GM12878 (cell line): ENCODE data around the gene UVSSA. TPM values are rescaled to one million over a fixed set of nuclear protein-coding genes. Genes with fewer than 3 reads are reported as not detected.

Source experiments
- ATAC-seq: fragments of 200-7000 bp; cut with Tn5 transposase; 3 replicates; pipeline ENCODE4 v1.9.1; 2020; ENCODE audit warnings: mild to moderate bottlenecking, moderate library complexity
- BruUV-seq: library from RNA; stranded (reverse); fragments of 400-500 nt; replicated peaks from 2 replicates; lab custom pipeline; 2021; lab: Mats Ljungman, UMichigan
- CTCF ChIA-PET: fragments of 300-600 bp; sonication (Branson Sonifier 250); formaldehyde crosslinking; extraction: SDS; loops from one replicate; lab custom pipeline; 2021; ENCODE audit warnings: inconsistent platforms; lab: Yijun Ruan, JAX
- POLR2A ChIA-PET: fragments of 350-600 bp; formaldehyde crosslinking; extraction: SDS; loops from one replicate; lab custom pipeline; 2021; ENCODE audit warnings: inconsistent platforms; lab: Charles Lee
- RAD21 ChIA-PET: fragments of 300-600 bp; sonication (Branson Sonifier 250); formaldehyde crosslinking; loops from one replicate; lab custom pipeline; 2023; ENCODE audit warnings: antibody characterized with exemption; ENCODE audit not compliant: unreplicated experiment; lab: Charles Lee
- SMC1A ChIA-PET: fragments of 300-600 bp; sonication (Branson Sonifier 250); formaldehyde crosslinking; loops from one replicate; lab custom pipeline; 2023; ENCODE audit not compliant: unreplicated experiment, uncharacterized antibody; lab: Charles Lee
- DNase-seq: peaks from one replicate; pipeline ENCODE4 v3.0.0-alpha.2; 2011; ENCODE audit warnings: low read depth, low spot score
- FAIRE-seq: peaks from 3 replicates; lab custom pipeline; 2011; peaks lifted over from hg19 to GRCh38; lab: Jason Lieb, UNC
- H2AFZ ChIP-seq: 2 replicates; pipeline ENCODE4 v1.6.0; 2011; ENCODE audit warnings: low read depth, low read length, control low read depth; ENCODE audit not compliant: control insufficient read depth
- H3K27ac ChIP-seq: 2 replicates; pipeline ENCODE4 v1.5.1; 2011; ENCODE audit warnings: control low read depth; ENCODE audit not compliant: control insufficient read depth, insufficient read depth
- H3K27me3 ChIP-seq, 2 experiments: replicated peaks in 1 of 2; 2 replicates each; pipeline versions ENCODE4 v1.6.0 to v1.6.1; 2011; ENCODE audit warnings: low read length in 1 of 2; ENCODE audit not compliant: control insufficient read depth in 2 of 2, insufficient read depth in 2 of 2
- H3K36me3 ChIP-seq, 2 experiments: 2 replicates each; pipeline ENCODE4 v1.5.1; 2011; ENCODE audit warnings: low read length in 1 of 2; ENCODE audit not compliant: control insufficient read depth in 2 of 2, insufficient read depth in 2 of 2
- H3K4me1 ChIP-seq: 2 replicates; pipeline ENCODE4 v1.6.1; 2011; ENCODE audit warnings: mild to moderate bottlenecking, low read length, moderate library complexity, mixed read lengths; ENCODE audit not compliant: control insufficient read depth, insufficient read depth
- H3K4me2 ChIP-seq: 2 replicates; pipeline ENCODE4 v1.6.0; 2011; ENCODE audit warnings: control low read depth; ENCODE audit not compliant: control insufficient read depth, insufficient read depth
- H3K4me3 ChIP-seq: fragments of 200-600 bp; sonication (generic); 2 replicates; pipeline ENCODE4 v1.5.1; 2016
- H3K79me2 ChIP-seq: 2 replicates; pipeline ENCODE4 v1.6.0; 2011; ENCODE audit warnings: low read length; ENCODE audit not compliant: control insufficient read depth, insufficient read depth
- H3K9ac ChIP-seq: 2 replicates; pipeline ENCODE4 v1.8.0; 2011; ENCODE audit warnings: low read length, control low read depth, mixed read lengths; ENCODE audit not compliant: control insufficient read depth, insufficient read depth
- H3K9me3 ChIP-seq: replicated peaks from 3 replicates; pipeline ENCODE4 v1.5.1; 2011; ENCODE audit warnings: mild to moderate bottlenecking, low read length; ENCODE audit not compliant: control insufficient read depth, insufficient read depth
- H4K20me1 ChIP-seq: 2 replicates; pipeline ENCODE4 v1.6.0; 2011; ENCODE audit not compliant: control insufficient read depth, insufficient read depth
- ATF2 ChIP-seq: IDR thresholded peaks from 2 replicates; pipeline ENCODE4 v1.6.1; 2012; ENCODE audit warnings: low read length, inconsistent platforms
- BRCA1 ChIP-seq: IDR thresholded peaks from 2 replicates; pipeline ENCODE4 v1.6.1; 2011; ENCODE audit warnings: low read depth, low read length, improper control_type of control experiment
- E2F8 ChIP-seq: fragments of 450-650 bp; IDR thresholded peaks from 2 replicates; pipeline ENCODE4 v1.6.1; 2018; ENCODE audit warnings: mild to moderate bottlenecking, low read depth, moderate library complexity; ENCODE audit not compliant: partially characterized antibody
- ETV6 ChIP-seq, 2 experiments: fragments of 450-650 bp in 1 of 2; IDR thresholded peaks in 1 of 2; conservative IDR thresholded peaks in 1 of 2; 2 replicates each; pipeline ENCODE4 v1.6.1; 2014; ENCODE audit warnings: antibody characterized with exemption in 1 of 2, borderline replicate concordance in 1 of 2, low read depth in 1 of 2, mild to moderate bottlenecking in 1 of 2, moderate library complexity in 1 of 2
- HDGF ChIP-seq: fragments of 450-650 bp; IDR thresholded peaks from 2 replicates; pipeline ENCODE4 v1.6.1; 2016; ENCODE audit warnings: antibody characterized with exemption
- MYC ChIP-seq: IDR thresholded peaks from 2 replicates; pipeline ENCODE4 v1.6.1; 2011; ENCODE audit warnings: mild to moderate bottlenecking, low read length, moderate library complexity, inconsistent platforms; ENCODE audit not compliant: insufficient read depth, insufficient replicate concordance, insufficient read length, severe bottlenecking
- RCOR1 ChIP-seq: conservative IDR thresholded peaks from 2 replicates; pipeline ENCODE4 v1.6.1; 2012; ENCODE audit warnings: low read depth, low read length, improper control_type of control experiment
- RELA ChIP-seq: fragments of 450-650 bp; IDR thresholded peaks from 2 replicates; pipeline ENCODE4 v1.8.0; 2014; ENCODE audit warnings: borderline replicate concordance; ENCODE audit not compliant: partially characterized antibody
- SIN3A ChIP-seq: IDR thresholded peaks from 2 replicates; pipeline ENCODE4 v1.6.1; 2012; ENCODE audit warnings: low read depth, low read length, improper control_type of control experiment
- SMAD1 ChIP-seq: fragments of 450-650 bp; IDR thresholded peaks from 2 replicates; pipeline ENCODE4 v1.6.1; 2018; ENCODE audit warnings: mild to moderate bottlenecking, low read depth; ENCODE audit not compliant: partially characterized antibody
- STAT3 ChIP-seq: IDR thresholded peaks from 2 replicates; pipeline ENCODE4 v1.6.1; 2011; ENCODE audit warnings: low read depth, low read length, improper control_type of control experiment
- TBL1XR1 ChIP-seq: IDR thresholded peaks from 2 replicates; pipeline ENCODE4 v1.6.1; 2012; ENCODE audit warnings: low read depth, low read length, improper control_type of control experiment
- ZBTB33 ChIP-seq: fragments of 450-650 bp; IDR thresholded peaks from 2 replicates; pipeline ENCODE4 v1.6.1; 2017; ENCODE audit warnings: mild to moderate bottlenecking
- WGBS: methylation state at CpG from one replicate; pipeline ENCODE4 v1.1.6; 2016; ENCODE audit warnings: low lambda C conversion rate; ENCODE audit not compliant: insufficient replicate concordance, insufficient coverage; ENCODE audit errors: missing lambda C conversion rate; 5-methylcytosine and 5-hydroxymethylcytosine counted together
- in situ Hi-C: fragments of 300-500 bp; cut with MboI; formaldehyde crosslinking; loops from 9 replicates; pipeline ENCODE4 v1.14.3; 2018; ENCODE audit warnings: mixed read lengths
- intact Hi-C: fragments of 100-400 bp; cut with micrococcal nuclease; formaldehyde crosslinking; loops from one replicate; pipeline ENCODE4 v1.14.2; 2022; ENCODE audit not compliant: unreplicated experiment
- polyA plus RNA-seq, 11 experiments: library from polyadenylated mRNA; depleted of rRNA in 4 of 11; unstranded in 6 of 11; stranded (reverse) in 5 of 11; fragments of >200 nt; fragmentation: Nextera tagmentation in 4 of 11; fragmentation: Illumina TruSeq in 1 of 11; extraction: Ambion mirVana in 4 of 11; extraction: Trizol in 1 of 11; gene quantifications; 1 replicate in 1 of 11; 2 replicates in 10 of 11; pipeline versions ENCODE4 v1.2.1 to v1.2.3, GENCODE V29; 2011 to 2016; ENCODE audit warnings: inconsistent platforms in 2 of 11, missing spikeins in 2 of 11, low read depth in 1 of 11
- total RNA-seq, 4 experiments: library from RNA; depleted of rRNA in 3 of 4; stranded (reverse); fragments of >200 nt in 3 of 4; fragmentation: Illumina TruSeq in 1 of 4; extraction: Trizol in 1 of 4; gene quantifications; 2 replicates each; pipeline versions ENCODE4 v1.2.1 to v1.2.3, GENCODE V29; 2013 to 2021

UVSSA gene
- total and polyA plus RNA-seq, 10 of the 15 experiments (the other 5 are each of a cell fraction or from before 2014, with no cell fraction given), result 0.34 to 16.8 (median 3.6) TPM

- intact Hi-C loops, result no loop called here
- Histone ChIP-seq H3K27ac (no peak overlapping the region), H3K9me3 (no peaks in the 10 kb centered on the region; the same call in 2 of the 3 replicates), H3K79me2 (no peaks in the 10 kb centered on the region), H3K4me1 (no peaks in the 10 kb centered on the region), H3K4me3 (no peak overlapping the region), H2AFZ (no peak overlapping the region), H3K9ac (no peak overlapping the region), H3K27me3 (no peaks in the 10 kb centered on the region), H3K4me2 (no peak overlapping the region), H3K36me3 (no peaks in the 10 kb centered on the region), H4K20me1 (no peaks in the 10 kb centered on the region)
- RAD21 ChIA-PET, result no interaction called here
- SMC1A ChIA-PET, result no interaction called here
- BruUV-seq, result no TSS peak
- ATAC-seq (no peak), FAIRE-seq (no peak), DNase-seq (no peak)
- POLR2A ChIA-PET, result no interaction called here
- CTCF ChIA-PET, result no interaction called here
- WGBS, result 62% methylated on average over 15 of the region's 16 CpGs
- TF ChIP-seq SMAD1, result no peak
- no peak for TF ChIP-seq STAT3
- TF ChIP-seq TBL1XR1, result no peak
- TF ChIP-seq ATF2, result no peak
- TF ChIP-seq ETV6 (conservative IDR thresholded peaks at IDR 0.05 in 1 of 2, IDR thresholded peaks at IDR 0.05 in 1 of 2; ENCODE audit: borderline replicate concordance in 1 of 2, low read depth in 1 of 2), result no peak
- TF ChIP-seq RCOR1, result no peak
- no peak for TF ChIP-seq HDGF
- TF ChIP-seq RELA, result no peak
- TF ChIP-seq E2F8, result no peak
- no peak for TF ChIP-seq SIN3A
- TF ChIP-seq MYC, result no peak
- no peak for TF ChIP-seq ZBTB33
- no peak for TF ChIP-seq BRCA1
- in situ Hi-C loops, result no loop called here
Measured at GRCh38 chr4:1413204-1413663, 66.2 kb downstream of the UVSSA start.
